HG03103 (cell line): Measurements from ENCODE around the gene BATF3.
A peak's percentile ranks its signal among the peaks of the same experiment; 100 is the strongest.

Experiments
- ATAC-seq: cut with Tn5 transposase; IDR thresholded peaks from one replicate; pipeline ENCODE4 v1.9.1; 2021; ENCODE audit warnings: low read depth; ENCODE audit not compliant: unreplicated experiment

Gene BATF3

DNA sequence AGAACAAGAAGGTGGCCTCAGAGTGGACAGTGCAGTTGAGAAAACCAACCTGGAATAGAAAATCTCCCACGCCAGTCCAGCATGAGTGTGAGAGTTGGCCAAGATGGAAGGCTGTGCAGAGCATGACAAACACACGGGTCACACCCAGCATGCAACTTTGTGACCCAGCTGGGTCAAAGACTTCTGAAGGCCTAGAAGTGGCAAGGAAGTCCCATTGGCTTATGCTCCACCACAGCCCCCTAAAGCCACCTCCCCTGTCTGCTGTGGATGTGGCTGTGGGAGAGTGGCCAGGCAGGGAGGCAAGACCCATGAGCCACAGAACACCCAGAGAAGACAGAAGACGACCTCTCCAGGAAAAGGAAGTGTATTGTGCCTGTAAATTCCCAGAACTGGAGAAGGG, 13.6 kb downstream of the BATF3 start:
- ATAC-seq, result no peak

DNA sequence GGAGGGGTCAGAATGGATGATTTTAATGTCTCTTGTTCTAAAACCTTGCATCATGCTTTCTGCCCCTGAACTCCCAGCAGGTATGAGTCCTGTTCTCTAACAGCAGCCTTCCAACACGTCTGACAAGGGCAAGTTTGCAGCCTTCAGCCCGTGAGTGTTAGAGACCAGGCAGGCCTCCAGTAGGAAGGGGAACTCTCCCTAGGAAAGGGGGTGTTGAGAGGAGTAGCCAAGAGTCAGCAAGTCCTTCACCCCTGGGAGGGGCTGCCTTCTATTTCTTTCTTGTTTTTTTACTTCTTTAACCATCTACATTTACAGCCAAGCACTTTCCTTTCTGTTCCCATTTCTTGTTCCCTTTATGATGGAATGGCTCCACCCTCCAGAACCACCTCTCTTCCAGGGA, 14.2 kb downstream of the BATF3 start:
- no peak for ATAC-seq

DNA sequence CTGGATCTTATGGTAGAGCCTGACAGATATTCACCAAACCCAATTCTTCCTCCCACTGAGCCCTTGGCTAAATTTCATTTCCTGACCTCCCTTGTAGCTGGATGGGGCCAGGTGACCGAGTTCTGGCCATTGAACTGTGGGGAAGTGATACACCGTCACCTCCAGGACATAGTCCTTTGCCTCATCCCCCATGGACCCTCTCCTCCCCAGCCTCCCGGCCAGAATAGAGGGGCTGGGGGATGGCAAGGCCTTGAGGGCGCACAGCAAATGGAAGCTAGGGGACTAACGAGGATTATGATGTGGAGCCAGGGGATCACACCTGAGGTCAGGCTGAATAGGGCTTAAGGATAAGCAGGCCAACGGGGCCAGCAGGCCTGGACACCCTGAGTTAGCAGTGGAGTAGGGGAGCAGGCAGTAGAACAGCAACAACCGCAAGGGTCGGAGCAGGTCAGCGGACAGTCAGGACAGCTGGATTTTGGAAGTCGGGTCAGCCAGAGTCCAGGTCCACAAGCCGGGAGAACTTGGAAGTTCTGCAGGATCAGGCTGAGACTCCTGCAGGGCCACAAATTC, 15.0 kb downstream of the BATF3 start:
- ATAC-seq, result no peak

- no peak for ATAC-seq
These were observed 15.6 kb downstream of the BATF3 start for GRCh38 chr1:212684076-212684475.

DNA sequence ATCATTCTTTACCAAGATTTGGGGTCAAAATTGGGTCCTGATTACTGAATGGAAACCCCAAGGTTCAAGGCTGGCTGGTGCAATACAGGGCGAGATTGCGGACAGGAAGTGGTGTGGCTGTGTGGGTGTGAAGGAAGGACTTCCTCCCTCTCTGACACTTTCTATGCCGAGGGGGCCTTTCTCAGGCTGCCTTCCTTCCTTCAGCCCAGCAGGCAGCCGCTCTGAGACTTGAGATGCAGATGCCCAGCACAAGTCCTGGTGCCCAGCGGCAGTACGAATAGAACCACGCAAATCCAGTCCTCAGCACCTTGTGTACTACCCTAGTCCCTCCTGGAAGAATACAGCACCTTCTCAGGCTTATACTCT, 16.3 kb downstream of the BATF3 start:
- ATAC-seq, result peak; percentile 70

GRCh38 chr1:212680680-212681389, 18.8 kb downstream of the BATF3 start:
- no peak for ATAC-seq

- ATAC-seq, result peak; percentile 64
These were observed 20.9 kb downstream of the BATF3 start for GRCh38 chr1:212678456-212679410.

DNA sequence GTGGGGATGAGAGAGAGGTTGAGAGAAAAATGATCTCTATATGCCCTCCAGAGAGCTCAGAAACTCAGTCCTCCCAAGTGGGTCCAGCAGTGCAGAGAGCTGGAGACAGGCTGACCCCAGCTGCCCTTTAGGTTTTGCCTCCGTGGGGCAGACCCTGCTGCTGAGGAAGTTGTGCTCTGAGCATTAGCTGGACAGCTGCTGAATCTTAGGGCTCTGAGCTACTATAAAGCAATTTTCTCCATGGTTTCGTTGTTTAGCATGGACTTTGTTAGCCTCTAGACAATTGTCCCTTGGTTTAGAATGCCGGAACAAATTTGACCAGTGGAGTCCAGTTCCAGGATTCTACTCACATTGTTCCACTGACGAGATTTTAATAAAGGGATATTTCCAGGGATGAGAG, 22.1 kb downstream of the BATF3 start:
- ATAC-seq, result no peak

DNA sequence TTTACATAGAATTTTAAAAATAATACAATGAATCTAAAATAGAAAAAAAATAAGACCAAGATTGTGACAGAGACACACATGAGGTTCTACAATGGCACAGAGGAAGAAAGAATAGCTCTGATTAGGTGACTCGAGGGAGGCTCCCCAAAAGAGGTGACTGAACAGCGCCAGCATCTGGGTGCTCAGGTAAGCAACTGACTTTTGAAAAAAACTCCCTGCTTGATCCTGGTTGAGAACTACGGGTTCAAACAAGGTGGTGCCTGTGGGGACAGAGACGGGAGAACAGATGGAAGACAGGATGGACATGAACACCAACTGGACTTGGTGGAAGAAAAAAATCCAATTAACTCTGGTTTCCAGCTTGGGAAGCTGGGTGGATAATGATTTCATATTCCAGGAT, 22.5 kb downstream of the BATF3 start:
- ATAC-seq, result no peak

DNA sequence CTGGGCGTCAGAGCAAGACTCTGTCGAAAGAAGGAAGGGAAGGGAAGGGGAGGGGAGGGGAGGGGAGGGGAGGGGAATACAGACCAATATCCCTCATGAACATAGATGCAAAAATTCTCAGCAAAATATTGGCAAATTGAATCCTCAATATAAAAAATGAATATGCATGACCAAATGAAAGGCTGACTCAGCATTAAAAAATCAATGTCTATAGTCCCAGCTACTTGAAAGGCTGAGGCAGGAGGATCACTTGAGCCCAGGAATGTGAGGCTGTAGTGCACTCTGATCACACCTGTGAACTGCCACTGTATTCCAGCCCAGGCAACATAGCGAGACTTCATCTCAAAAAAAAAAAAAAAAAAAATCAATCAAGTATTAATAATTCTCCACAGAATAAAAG, 24.0 kb downstream of the BATF3 start:
- no peak for ATAC-seq

- ATAC-seq, result no peak
These were observed 24.8 kb downstream of the BATF3 start for GRCh38 chr1:212674872-212675271.

DNA sequence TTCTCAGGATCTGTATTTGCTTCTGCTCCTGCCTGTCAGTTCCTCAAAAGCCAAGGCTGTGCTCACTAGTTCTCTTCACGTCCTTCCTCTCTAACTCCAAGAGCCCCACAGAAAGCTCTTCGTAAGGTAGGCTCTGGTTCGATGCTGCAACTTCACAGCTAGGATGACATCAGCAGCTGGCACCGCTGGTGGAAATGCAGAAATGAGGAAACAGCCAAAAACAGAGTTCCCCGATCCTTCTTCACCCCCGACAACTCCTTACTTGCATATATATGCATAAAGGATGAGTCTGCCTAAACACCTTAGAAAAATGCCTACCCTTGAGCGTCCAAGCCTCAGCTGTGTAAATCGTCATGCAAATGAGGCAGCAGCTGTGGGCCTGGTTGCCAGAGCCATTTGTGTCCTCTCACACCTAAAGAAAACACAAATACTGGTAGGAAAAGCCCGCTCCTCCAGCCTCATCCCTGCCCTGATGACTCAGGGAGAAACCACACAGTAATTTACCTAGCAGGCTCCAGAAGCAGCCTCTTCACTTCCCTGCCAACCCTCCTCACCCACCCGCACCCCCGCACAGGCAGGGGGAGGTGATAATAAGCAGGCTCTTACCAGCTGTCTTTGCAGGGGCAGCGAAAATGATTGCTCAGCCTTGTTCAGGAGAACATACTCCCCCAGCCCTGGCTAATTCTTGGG, 28.2 kb downstream of the BATF3 start:
- ATAC-seq, result no peak

DNA sequence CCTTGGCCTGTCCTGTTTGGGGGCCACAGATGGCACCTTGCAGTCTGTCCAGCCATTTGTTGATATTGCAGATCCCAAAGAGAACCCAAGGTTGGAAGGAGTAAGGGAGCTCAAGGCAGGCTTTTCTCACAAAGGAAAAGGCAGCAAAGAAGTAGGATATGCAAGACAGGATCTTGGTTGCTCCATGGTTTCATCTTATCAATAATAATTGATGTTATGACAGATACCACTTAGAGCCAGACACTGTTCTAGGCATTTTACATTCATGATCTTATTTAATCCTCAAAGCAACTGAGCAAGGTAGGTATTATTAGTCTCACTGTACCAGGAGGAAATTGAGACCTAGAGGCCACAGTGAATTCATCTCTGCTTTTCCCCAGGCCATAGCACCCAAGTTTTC, 28.8 kb downstream of the BATF3 start:
- ATAC-seq, result no peak

- no peak for ATAC-seq
These were observed 29.3 kb downstream of the BATF3 start for GRCh38 chr1:212670301-212670700.

- ATAC-seq, result no peak
These were observed 30.0 kb downstream of the BATF3 start for GRCh38 chr1:212669600-212669999.

- ATAC-seq, result no peak
These were observed 30.5 kb downstream of the BATF3 start for GRCh38 chr1:212669102-212669501.

GRCh38 chr1:212668477-212668876, 31.2 kb downstream of the BATF3 start:
- ATAC-seq, result no peak

DNA sequence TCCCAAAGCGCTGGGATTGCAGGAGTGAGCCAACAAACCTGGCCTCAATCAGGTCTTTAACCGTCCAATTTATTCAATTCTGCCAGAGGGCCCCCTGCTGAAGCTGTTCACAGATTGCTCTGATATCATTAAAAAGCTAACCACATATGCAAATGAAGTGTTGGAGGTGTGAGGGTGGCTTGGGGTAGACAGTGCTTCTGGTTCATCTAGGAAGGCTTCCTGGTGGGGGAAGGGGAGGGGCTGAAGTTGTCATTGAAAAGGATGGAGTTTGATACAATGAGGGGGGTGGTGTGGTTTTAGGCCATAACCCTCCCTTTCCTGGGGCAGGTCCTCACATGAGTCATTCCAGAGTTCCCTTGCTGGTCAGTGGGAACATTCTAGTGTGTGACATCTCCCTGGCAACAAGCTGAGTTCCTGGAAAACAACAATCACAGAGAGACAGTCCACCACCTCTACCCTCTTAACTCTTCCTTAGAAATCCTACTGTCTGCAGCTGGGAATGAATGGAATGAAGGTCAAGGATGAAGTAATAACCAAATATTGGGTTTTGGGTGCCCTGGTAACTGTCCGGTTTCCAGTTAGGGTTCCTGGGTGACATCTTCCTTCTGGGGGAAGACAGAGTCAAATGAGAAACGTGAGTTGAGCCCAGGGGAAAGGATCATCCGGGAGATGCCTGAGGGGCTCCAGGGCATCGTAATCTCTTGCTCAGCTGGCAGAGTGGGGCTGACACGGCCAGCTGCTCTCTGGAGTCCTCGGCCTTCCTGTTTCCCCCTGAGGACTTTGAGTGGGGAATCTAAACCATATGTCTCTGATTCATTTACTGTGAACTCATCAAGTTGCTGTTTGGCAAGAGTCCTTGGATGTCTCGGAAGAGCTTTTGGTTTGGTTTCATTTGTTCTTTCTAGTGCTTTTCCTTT, 32.2 kb downstream of the BATF3 start:
- ATAC-seq, result no peak

DNA sequence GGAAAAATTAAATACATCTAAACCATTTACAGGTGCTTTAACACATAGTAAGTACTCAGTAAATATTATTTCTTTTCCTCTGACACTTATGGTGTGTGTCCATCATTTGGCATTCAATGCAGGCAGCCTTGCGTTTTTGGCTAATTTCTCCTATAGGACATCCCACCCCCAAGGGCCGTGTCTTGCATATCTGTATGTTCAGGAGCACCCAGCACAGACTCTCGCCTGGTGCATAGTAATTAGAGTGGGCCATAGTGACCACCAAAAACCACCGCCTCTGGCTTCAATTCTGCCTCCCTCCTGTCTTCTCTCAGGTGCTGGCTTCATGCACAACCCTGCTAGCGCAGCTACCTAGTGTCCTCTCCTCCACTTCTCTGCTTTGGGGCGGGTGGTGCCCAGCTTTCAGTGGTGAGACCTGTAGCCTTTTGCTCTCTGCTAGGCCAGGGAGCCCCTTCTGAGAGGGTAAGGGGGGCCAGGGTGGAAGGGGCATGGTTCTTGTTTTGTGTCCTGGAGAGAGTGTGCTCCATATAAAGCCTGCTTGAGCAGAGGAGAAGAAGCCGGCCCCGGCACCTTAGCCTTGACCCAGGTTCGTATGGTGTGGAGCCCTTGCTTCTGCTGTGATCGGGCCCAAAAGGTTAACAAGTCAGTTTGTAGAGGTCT, 33.4 kb downstream of the BATF3 start:
- ATAC-seq, result no peak
